ENCODE results near the gene NDUFA3. TPM values are rescaled to one million over a fixed set of nuclear protein-coding genes. Genes with fewer than 3 reads are reported as not detected.

The NDUFA3 gene
- total RNA-seq, 1 experiment from 2014 or later = 128 TPM

DNA sequence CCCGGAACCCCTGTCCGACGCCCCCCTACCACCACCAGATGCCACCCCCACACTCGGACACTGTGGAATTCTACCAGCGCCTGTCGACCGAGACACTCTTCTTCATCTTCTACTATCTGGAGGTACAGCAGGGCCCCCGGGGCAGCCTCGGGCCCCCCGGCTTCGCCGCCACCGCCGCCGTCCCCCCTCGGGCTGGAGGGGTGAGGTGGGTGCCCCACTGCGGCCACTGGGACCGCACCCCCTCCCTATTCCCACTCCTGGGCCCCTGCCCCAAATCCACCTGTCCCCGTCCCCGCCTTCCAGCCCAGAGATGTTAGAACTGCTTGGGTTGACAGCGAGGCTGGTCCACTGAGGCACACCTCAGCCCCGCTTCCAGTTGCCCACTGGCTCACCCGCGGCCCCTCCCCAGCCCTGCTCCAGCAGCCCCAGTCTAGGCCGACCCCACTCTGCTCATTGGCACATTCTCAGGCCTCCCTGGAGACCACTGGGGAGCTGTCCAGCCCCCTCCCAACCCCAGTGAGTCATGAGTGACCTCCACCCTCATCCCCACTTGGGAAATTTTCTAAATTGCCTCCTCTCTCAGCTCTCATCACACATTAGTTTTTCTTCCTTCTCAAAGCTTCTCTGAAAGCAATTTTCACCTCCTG is 50.3 kb downstream of the NDUFA3 start:
- no TSS peak for BruUV-seq (replicated peaks)
- ChIA-PET POLR2A (interaction anchor here (0.7 to 10.2 kb wide), 3 partner anchors 8 to 309 kb away, joined by 3 to 110 read pairs (median 4); partner anchors contain the start of gene CNOT3), CTCF (interaction anchor here (0.6 kb wide), 1 partner anchor 920 kb away, joined by 4 read pairs; no protein-coding TSS in a partner anchor)
- Mint-ChIP-seq H3K9me3 (ENCODE audit: unreplicated experiment) (no peaks in the 10 kb centered on the region), H3K4me3 (ENCODE audit: unreplicated experiment) (no peak overlapping the region), H3K4me1 (ENCODE audit: insufficient read depth, unreplicated experiment) (no peaks in the 10 kb centered on the region), H3K27ac (ENCODE audit: low read depth, unreplicated experiment) (peak overlapping the region; percentile 66), H3K36me3 (ENCODE audit: insufficient read depth, unreplicated experiment) (peaks cover 89% of the 10 kb centered on the region), H3K27me3 (ENCODE audit: insufficient read depth, unreplicated experiment) (no peaks in the 10 kb centered on the region)
- no peak for DNase-seq (ENCODE audit: unreplicated experiment)
- intact Hi-C loops (cut with micrococcal nuclease) = no loop called here
- TF ChIP-seq, protein P1, sequence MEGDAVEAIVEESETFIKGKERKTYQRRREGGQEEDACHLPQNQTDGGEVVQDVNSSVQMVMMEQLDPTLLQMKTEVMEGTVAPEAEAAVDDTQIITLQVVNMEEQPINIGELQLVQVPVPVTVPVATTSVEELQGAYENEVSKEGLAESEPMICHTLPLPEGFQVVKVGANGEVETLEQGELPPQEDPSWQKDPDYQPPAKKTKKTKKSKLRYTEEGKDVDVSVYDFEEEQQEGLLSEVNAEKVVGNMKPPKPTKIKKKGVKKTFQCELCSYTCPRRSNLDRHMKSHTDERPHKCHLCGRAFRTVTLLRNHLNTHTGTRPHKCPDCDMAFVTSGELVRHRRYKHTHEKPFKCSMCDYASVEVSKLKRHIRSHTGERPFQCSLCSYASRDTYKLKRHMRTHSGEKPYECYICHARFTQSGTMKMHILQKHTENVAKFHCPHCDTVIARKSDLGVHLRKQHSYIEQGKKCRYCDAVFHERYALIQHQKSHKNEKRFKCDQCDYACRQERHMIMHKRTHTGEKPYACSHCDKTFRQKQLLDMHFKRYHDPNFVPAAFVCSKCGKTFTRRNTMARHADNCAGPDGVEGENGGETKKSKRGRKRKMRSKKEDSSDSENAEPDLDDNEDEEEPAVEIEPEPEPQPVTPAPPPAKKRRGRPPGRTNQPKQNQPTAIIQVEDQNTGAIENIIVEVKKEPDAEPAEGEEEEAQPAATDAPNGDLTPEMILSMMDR (IDR thresholded peaks at IDR 0.05; ENCODE audit: unreplicated experiment) = no peak

DNA sequence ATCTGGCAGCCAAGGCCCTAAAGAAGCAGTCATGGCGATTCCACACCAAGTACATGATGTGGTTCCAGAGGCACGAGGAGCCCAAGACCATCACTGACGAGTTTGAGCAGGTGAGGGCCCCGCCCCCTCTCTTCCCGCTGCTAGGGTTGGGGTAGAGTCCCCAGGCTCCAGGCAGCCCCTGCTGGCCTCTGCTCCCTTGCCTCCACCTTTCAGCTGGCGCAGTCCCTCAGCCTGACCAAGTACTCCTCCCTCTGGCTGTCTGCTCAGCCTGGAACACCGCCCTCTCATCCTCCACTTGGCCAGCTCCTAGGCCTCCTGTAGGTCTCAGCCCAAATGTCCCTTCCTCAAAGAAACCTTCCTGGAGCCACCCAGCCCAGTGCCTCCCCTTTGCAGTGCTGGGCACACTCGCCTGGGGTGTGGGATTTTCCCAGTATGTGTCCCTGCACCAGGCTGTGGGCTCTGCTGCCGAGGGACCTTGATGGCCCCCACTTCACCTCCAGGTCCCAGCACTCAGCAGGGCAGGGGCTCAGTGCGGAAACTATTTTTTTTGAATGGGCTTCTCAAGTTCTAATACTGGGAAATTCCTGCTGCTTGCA is 51.2 kb downstream of the NDUFA3 start:
- TF ChIP-seq, protein P1 (IDR thresholded peaks at IDR 0.05; ENCODE audit: unreplicated experiment) = no peak
- H3K9me3 Mint-ChIP-seq (ENCODE audit: unreplicated experiment) = no peaks in the 10 kb centered on the region
- ChIA-PET CTCF (no interaction called here), POLR2A (interaction anchor here (1.3 to 10.2 kb wide), 2 partner anchors 9 to 16 kb away, joined by 4 to 110 read pairs; partner anchors contain the start of gene CNOT3)
- no peak overlapping the region for H3K4me3 Mint-ChIP-seq (ENCODE audit: unreplicated experiment)
- intact Hi-C loops (cut with micrococcal nuclease) = no loop called here
- H3K27ac Mint-ChIP-seq (ENCODE audit: low read depth, unreplicated experiment) = peak overlapping the region; percentile 66
- no TSS peak for BruUV-seq (replicated peaks)
- H3K36me3 Mint-ChIP-seq (ENCODE audit: insufficient read depth, unreplicated experiment) = peaks cover 81% of the 10 kb centered on the region
- no peaks in the 10 kb centered on the region for H3K27me3 Mint-ChIP-seq (ENCODE audit: insufficient read depth, unreplicated experiment)
- DNase-seq (ENCODE audit: unreplicated experiment) = no peak
- H3K4me1 Mint-ChIP-seq (ENCODE audit: insufficient read depth, unreplicated experiment) = no peaks in the 10 kb centered on the region

DNA sequence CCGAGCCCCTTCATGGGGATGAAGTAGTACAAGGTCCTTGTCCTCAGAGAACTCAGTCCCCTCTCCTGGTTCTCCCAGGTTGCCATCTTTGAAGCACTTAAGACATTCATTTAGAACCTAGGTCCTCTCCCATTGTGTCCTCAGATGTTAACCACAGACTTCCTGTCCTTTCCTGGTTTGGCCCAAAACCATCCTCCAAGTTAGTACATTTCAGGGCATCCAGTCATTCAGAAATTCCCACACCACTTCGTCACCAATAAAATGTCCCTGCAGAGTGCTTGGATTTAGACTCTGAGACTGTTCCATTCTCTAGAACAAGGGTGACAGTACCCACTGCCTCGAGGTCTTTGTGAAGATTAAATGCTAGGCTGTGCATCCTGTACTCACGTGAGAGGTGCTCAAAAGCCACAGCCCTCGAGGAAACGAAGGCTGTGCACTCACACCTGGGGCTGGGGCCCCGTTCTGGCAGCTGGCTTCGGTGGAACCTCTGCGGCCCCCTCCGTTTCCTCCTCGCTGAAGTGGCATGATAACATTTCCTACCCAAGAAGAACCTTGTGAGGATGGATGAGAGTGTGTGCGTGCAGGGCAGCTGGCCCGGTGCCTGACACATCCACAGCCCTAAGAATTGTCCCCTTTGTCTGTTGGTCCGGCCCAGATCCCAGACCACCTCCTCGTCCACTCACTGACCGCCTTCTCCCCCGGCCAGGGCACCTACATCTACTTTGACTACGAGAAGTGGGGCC is 52.1 kb downstream of the NDUFA3 start:
- ChIA-PET CTCF (no interaction called here), POLR2A (interaction anchor here (10.2 kb wide), 1 partner anchor 17 kb away, joined by 110 read pairs; the partner anchor contains the start of gene CNOT3)
- peaks cover 72% of the 10 kb centered on the region for H3K36me3 Mint-ChIP-seq (ENCODE audit: insufficient read depth, unreplicated experiment)
- H3K4me1 Mint-ChIP-seq (ENCODE audit: insufficient read depth, unreplicated experiment) = no peaks in the 10 kb centered on the region
- no peaks in the 10 kb centered on the region for H3K27me3 Mint-ChIP-seq (ENCODE audit: insufficient read depth, unreplicated experiment)
- no peak overlapping the region for H3K27ac Mint-ChIP-seq (ENCODE audit: low read depth, unreplicated experiment)
- no TSS peak for BruUV-seq (replicated peaks)
- intact Hi-C loops (cut with micrococcal nuclease) = no loop called here
- TF ChIP-seq, protein P1 (IDR thresholded peaks at IDR 0.05; ENCODE audit: unreplicated experiment) = no peak
- no peaks in the 10 kb centered on the region for H3K9me3 Mint-ChIP-seq (ENCODE audit: unreplicated experiment)
- no peak for DNase-seq (ENCODE audit: unreplicated experiment)
- no peak overlapping the region for H3K4me3 Mint-ChIP-seq (ENCODE audit: unreplicated experiment)

DNA sequence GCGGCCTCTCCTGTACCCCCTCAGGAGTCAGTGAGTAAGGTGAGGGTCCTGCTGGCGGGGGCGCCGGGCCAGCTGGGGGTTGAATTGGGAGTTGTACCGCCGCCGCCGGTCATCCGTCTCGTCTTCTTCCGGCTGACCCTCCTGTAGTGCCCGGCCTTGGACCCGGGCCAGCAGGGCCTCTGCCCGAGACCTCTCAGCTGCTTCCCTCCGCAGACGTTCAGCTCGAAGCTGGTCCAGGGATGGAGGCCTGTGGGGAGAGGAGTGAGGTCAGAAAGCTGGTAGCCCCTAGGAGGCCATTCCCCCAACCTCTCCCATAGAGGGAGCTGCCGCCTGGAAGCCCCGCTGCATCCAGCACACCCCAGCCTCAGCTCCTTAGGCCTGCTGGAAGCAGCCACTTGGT is 53.0 kb downstream of the NDUFA3 start:
- DNase-seq (ENCODE audit: unreplicated experiment) = no peak
- H3K4me1 Mint-ChIP-seq (ENCODE audit: insufficient read depth, unreplicated experiment) = peaks cover 8% of the 10 kb centered on the region
- intact Hi-C loops (cut with micrococcal nuclease) = no loop called here
- TF ChIP-seq, protein P1 (IDR thresholded peaks at IDR 0.05; ENCODE audit: unreplicated experiment) = no peak
- no peaks in the 10 kb centered on the region for H3K9me3 Mint-ChIP-seq (ENCODE audit: unreplicated experiment)
- H3K4me3 Mint-ChIP-seq (ENCODE audit: unreplicated experiment) = no peak overlapping the region
- CTCF ChIA-PET = interaction anchor here (0.6 to 1.5 kb wide), 2 partner anchors 13 to 51 kb away, joined by 3 to 4 read pairs; no protein-coding TSS in a partner anchor
- no peak overlapping the region for H3K27ac Mint-ChIP-seq (ENCODE audit: low read depth, unreplicated experiment)
- POLR2A ChIA-PET = interaction anchor here (0.9 to 10.2 kb wide), 3 partner anchors 18 to 38 kb away, joined by 4 to 110 read pairs (median 50); partner anchors contain the start of genes CNOT3, MBOAT7 and TSEN34
- peaks cover 63% of the 10 kb centered on the region for H3K36me3 Mint-ChIP-seq (ENCODE audit: insufficient read depth, unreplicated experiment)
- no peaks in the 10 kb centered on the region for H3K27me3 Mint-ChIP-seq (ENCODE audit: insufficient read depth, unreplicated experiment)
- no TSS peak for BruUV-seq (replicated peaks)
